ENCODE results near the gene ZNF546. TPM values are rescaled to one million over a fixed set of nuclear protein-coding genes. Genes with fewer than 3 reads are reported as not detected.

The ZNF546 gene
- total RNA-seq, 1 donor from 2014 or later = 5.2 TPM

DNA sequence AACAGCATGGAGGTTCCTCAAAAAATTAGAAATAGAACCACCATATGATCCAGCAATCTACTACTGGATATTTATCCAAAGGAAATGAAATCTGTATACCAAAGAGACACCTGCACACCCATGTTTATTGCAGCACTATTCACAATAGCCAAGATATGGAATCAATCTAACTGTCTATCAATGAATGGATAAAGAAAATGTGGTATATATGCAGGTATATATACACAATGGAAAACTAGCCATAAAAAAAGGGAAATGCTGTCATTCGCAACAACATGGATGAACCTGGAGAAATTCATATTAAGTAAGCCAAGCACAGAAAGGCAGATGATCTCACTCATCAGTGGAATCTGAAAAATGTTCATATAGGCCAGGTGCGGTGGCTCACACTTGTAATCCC lies 56.6 kb downstream of the ZNF546 start:
- intact Hi-C loops (cut with DNase I) = no loop called here
- TF ChIP-seq, protein P1, sequence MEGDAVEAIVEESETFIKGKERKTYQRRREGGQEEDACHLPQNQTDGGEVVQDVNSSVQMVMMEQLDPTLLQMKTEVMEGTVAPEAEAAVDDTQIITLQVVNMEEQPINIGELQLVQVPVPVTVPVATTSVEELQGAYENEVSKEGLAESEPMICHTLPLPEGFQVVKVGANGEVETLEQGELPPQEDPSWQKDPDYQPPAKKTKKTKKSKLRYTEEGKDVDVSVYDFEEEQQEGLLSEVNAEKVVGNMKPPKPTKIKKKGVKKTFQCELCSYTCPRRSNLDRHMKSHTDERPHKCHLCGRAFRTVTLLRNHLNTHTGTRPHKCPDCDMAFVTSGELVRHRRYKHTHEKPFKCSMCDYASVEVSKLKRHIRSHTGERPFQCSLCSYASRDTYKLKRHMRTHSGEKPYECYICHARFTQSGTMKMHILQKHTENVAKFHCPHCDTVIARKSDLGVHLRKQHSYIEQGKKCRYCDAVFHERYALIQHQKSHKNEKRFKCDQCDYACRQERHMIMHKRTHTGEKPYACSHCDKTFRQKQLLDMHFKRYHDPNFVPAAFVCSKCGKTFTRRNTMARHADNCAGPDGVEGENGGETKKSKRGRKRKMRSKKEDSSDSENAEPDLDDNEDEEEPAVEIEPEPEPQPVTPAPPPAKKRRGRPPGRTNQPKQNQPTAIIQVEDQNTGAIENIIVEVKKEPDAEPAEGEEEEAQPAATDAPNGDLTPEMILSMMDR (IDR thresholded peaks at IDR 0.05) = no peak
- no peak for TF ChIP-seq POLR2AphosphoS5 (IDR thresholded peaks at IDR 0.05; ENCODE audit: insufficient read depth in 1 of 2, low read depth in 1 of 2)
- no peak for TF ChIP-seq POLR2A (IDR thresholded peaks at IDR 0.05)
- Histone ChIP-seq H3K9me3 (peaks cover 5% of the 10 kb centered on the region), H3K27ac (no peak overlapping the region), H3K36me3 (peaks cover 0 to 19% of the 10 kb centered on the region in 2 donors), H3K4me3 (no peak overlapping the region), H3K27me3 (no peaks in the 10 kb centered on the region), H3K4me1 (peaks cover 21% of the 10 kb centered on the region)
- DNase-seq (ENCODE audit: extremely low spot score in 2 of 2) = no peak

DNA sequence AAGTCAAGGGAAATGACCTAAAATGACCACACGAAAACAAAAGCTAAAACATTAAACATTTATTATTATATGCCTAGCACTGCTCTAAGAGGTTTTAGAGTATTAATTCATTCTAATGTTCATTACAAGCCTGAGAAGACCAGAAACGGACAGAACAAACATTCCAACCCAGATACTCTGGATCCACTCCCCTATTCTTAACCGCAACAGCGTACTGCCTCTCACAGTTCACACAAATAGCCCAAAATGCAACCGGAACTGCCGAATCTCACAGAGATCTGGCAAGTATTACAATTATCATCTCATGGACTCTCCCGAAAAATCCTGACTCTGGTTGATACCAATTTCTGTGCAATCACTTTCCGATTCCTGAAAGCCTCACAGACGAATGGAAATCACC lies 57.8 kb downstream of the ZNF546 start:
- TF ChIP-seq, protein P1 (IDR thresholded peaks at IDR 0.05) = no peak
- Histone ChIP-seq H3K4me1 (peaks cover 21% of the 10 kb centered on the region), H3K27ac (no peak overlapping the region), H3K4me3 (peak overlapping the region in 1 of 2 donors; percentile 73), H3K9me3 (peaks cover 5% of the 10 kb centered on the region), H3K27me3 (no peaks in the 10 kb centered on the region), H3K36me3 (peaks cover 0 to 9% of the 10 kb centered on the region in 2 donors)
- intact Hi-C loops (cut with DNase I) = no loop called here
- DNase-seq (ENCODE audit: extremely low spot score in 2 of 2) = no peak

GRCh38 chr19:40055049-40055448 lies 58.2 kb downstream of the ZNF546 start:
- no peak for DNase-seq (ENCODE audit: extremely low spot score in 2 of 2)
- H3K9me3 ChIP-seq = peaks cover 5% of the 10 kb centered on the region
- H3K27me3 ChIP-seq = no peaks in the 10 kb centered on the region
- H3K27ac ChIP-seq = no peak overlapping the region
- intact Hi-C loops (cut with DNase I) = no loop called here
- H3K36me3 ChIP-seq = peaks cover 0 to 6% of the 10 kb centered on the region in 2 donors
- TF ChIP-seq POLR2AphosphoS5 (IDR thresholded peaks at IDR 0.05; ENCODE audit: insufficient read depth in 1 of 2, low read depth in 1 of 2) (no peak), POLR2A (IDR thresholded peaks at IDR 0.05) (no peak)
- TF ChIP-seq, protein P1 (IDR thresholded peaks at IDR 0.05) = no peak
- peaks cover 21% of the 10 kb centered on the region for H3K4me1 ChIP-seq
- H3K4me3 ChIP-seq = peak overlapping the region; percentile 73 to 80

- TF ChIP-seq, protein P1 (IDR thresholded peaks at IDR 0.05) = no peak
- TF ChIP-seq POLR2AphosphoS5 (IDR thresholded peaks at IDR 0.05; ENCODE audit: insufficient read depth in 1 of 2, low read depth in 1 of 2) = peak; percentile 24 to 39
- Histone ChIP-seq H3K4me3 (peak within 1 kb of the TSS; percentile 73 to 80), H3K27me3 (no peaks in the 10 kb centered on the region), H3K9me3 (no peaks in the 10 kb centered on the region), H3K4me1 (peaks cover 21% of the 10 kb centered on the region), H3K27ac (peak within 1 kb of the TSS; percentile 67), H3K36me3 (no peaks in the 10 kb centered on the region)
- no peak for DNase-seq (ENCODE audit: extremely low spot score in 2 of 2)
- intact Hi-C loops (cut with DNase I) = no loop called here
Observed at GRCh38 chr19:40055832-40056504, 59.1 kb downstream of the ZNF546 start, which contains the start of gene ZNF780B. ZNF780B (minus strand) TSS chr19:40056231; CDS start chr19:40050332, 5,899 bp downstream.

DNA sequence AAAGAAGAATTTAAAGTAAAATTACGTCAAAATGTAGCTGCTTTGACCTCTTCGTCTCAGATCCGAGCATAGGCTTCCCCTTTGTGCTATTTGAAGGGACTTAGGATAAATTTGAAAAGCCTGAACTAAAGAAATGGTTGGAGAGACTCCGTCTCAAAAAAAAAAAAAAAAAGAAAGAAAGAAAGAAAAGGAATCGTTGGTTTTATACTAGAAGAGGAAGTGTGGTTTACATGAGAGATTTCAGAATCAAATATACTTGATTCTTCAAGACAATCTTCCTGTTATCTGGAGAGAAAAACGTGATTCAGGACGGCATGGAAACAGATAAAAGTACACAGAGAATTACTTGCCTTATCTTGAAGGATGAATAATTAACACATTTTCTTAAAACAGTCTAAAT lies 59.6 kb downstream of the ZNF546 start:
- Histone ChIP-seq H3K9me3 (no peaks in the 10 kb centered on the region), H3K4me1 (peaks cover 21% of the 10 kb centered on the region), H3K27ac (peak overlapping the region; percentile 67), H3K27me3 (no peaks in the 10 kb centered on the region), H3K36me3 (no peaks in the 10 kb centered on the region), H3K4me3 (peak overlapping the region; percentile 73 to 80)
- TF ChIP-seq POLR2A (IDR thresholded peaks at IDR 0.05) = no peak
- TF ChIP-seq, protein P1 (IDR thresholded peaks at IDR 0.05) = no peak
- no peak for TF ChIP-seq POLR2AphosphoS5 (IDR thresholded peaks at IDR 0.05; ENCODE audit: insufficient read depth in 1 of 2, low read depth in 1 of 2)
- intact Hi-C loops (cut with DNase I) = no loop called here
- no peak for DNase-seq (ENCODE audit: extremely low spot score in 2 of 2)

Measured in vagina (tissue), 2 donors.